HG03159 (cell line): ENCODE measurements around the gene FRS3.
A peak's percentile ranks its signal among the peaks of the same experiment; 100 is the strongest.
"Not testable (repeated sequence)": the region's sequence is repeated elsewhere in the genome, so short reads cannot be mapped to it uniquely, and the experiment has no call there.

ENCODE experiments used
- ATAC-seq: cut with Tn5 transposase; IDR thresholded peaks from one replicate; pipeline ENCODE4 v1.9.1; 2021; ENCODE audit warnings: mild to moderate bottlenecking, moderate library complexity; ENCODE audit not compliant: unreplicated experiment

The FRS3 gene

DNA sequence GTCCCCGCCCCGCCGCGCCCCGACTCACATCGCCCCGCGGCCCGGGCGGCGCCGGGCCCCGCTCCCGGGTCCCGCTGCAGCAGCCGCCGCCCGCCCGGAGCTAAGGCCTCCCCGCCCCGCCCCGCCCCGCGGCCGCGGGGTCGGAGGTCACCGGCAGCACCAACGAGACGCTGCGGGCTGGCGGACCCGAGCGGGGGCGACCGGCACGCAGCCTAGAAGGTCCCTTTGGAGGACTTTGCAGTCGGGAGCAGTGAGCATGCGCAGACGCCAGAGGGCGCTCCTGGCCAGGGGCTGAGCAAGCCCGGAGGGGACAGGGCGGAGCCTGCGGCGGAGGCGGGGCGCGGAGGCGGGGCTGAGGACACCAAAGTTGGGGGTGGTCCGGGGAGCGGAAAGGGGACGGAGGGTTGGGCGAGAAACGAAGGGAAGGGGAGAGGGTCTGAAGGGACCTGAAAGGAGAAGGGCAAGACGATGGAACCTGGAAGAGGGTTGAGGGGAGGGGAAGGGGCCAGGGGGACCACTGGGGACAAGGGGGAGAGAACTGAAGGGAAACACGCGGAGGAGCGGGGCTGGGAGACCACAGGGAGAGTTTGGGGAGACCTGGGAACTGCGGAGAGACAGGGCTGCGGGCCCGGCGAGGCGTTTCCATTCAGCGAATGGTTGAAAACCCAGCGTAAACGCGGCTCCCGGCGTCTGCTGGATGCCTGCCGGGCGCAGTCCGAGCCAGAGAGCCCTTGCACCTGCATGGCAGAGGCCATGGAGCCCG lies at the start of gene FRS3:
TSS of gene FRS3 (minus strand) at position 113 of the 763 bp plus-strand sequence. CDS start 2,913 bp downstream, outside the sequence.
- ATAC-seq = peak; percentile 97

DNA sequence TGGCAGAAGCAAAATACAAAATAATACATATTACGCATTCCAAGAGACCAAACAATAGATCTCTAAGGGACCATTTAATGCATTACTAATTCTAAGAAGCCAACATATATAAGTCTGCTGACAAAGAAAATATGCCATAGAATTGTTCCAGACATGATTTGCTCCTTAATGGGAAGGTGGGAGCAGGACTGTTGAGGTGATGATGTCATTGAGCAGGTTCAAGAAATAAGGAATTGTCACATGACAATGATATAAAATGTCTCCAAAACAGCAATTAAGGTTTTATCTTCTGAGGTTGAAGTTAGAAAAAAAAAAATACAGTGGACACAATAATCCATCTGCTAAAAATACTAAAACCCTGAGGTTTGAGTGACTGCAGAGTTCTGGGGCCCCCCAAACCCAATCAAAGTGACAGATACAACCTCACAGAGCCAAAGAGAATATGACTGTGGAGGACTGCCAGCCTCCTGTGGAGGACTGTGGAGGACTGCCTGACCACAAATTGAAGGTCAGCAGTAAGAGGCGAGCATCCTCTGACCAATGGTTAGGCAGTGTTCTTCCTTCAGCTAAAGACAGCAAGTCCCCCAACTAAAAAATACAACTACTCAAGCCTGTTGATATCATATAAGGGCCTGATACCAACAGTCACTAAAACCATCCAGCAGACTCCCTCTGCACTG lies 46.8 kb upstream of the FRS3 start:
- ATAC-seq = no peak

- no peak for ATAC-seq
Observed at GRCh38 chr6:41824571-41825569, 45.2 kb upstream of the FRS3 start.

DNA sequence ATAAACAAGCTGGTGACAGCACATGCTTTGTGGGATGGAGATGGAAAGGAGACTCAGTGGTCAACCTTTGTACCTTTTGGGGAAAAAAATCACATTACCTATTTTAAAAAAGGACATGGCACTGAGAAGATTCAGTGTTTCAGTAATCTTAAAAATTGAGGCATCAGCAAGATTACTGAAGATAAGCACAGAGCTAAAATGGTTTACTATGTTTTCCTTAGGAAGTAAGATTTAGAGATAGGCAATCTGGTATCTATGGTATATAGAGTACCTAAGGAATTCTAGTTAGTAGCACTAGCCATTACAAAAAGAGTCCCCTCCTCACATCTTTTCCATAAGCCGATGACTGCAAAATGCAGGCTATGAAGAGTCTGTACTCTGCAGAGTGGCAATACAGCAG lies 43.5 kb upstream of the FRS3 start:
- ATAC-seq = no peak

DNA sequence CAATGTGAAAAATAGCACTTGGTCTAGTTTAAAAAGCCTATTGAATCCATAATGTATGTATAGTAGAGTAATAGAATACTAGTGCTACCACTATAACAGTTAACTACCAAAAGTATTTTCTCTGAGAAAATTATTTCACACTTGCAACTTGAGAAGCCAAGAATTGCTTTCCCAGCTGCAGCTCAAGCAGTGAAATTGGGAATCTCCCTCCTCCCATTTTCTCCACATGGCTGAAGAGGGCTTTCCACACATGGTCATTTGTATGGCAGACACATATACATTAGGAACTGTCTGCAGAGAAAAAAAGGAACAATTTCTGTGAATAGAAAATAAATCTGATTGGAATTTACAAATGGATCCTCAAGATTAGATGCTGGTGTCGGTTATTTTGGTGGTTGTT lies 42.3 kb upstream of the FRS3 start:
- ATAC-seq = no peak

DNA sequence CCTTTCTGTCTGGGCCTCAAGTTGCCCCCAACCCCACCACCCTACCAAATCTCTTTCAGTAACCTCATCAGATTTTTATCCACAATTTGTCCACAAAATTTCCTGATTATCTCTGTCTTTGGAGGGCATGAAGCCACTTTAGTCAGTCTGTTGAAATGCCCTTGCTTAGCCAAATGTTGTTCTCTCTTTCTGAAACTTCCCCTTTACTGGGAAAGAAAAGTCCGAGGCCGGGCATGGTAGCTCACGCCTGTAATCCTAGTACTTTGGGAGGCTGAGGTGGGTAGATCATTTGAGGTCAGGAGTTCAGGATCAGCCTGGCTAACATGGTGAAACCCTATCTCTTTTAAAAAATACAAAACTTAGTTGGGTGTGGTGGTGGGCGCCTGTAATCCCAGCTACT lies 41.6 kb upstream of the FRS3 start:
- ATAC-seq = no peak

DNA sequence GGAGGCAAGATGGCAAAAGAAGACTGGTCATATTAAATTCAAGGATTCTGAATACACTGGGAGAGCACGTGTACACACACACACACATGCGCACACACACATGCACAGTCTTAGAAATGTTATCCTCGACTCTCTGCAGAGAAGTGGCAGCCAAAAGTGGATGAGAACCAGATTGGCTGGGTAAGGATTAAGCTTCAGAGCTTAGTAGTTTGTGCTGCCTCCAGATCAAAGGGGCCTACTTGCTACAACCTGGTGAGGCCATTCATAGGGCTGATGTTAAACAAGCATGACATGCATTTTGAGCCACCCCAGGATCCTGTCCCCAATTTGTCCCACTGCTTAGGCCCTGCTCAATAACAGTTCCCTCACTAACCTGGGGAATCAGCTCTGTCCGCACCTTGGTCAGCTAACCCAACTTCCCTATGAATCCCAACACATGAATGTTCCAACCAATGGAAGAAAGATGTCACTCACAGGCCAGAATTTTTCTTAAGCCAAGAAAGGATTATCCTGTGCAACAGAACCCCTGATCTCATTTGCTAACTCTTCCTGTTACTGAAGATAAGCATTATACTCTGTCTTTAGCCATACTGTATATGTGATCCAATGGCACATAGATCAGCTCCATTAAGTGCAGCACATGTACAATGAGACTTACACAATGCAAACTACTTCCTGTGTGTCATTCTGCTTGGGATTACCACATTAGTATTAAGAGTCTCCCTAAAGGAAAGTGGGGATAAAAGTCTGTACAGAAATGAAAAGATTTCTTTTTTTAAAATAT lies 38.8 kb upstream of the FRS3 start:
- no peak for ATAC-seq

- ATAC-seq = no peak
Observed at GRCh38 chr6:41815587-41815986, 35.9 kb upstream of the FRS3 start.

DNA sequence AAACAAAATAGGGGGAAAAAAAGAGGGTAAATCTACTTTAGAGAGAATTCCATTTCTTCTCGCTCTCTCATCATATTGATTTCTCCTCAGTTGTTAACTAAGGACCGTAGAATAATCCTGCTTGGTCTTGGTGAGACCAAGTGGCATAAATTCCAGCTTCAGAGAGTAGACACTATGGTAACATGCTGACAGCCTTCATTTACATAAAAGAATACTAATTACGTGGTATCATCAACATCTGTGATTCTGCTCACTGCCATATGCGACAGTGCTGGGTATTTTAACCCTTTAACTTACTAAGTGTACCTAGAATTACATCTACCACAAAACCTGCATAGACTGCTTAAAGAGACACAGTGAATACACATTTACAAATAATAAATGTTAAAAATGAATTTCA lies 34.9 kb upstream of the FRS3 start:
- no peak for ATAC-seq

GRCh38 chr6:41813956-41814355 lies 34.3 kb upstream of the FRS3 start:
- no peak for ATAC-seq

DNA sequence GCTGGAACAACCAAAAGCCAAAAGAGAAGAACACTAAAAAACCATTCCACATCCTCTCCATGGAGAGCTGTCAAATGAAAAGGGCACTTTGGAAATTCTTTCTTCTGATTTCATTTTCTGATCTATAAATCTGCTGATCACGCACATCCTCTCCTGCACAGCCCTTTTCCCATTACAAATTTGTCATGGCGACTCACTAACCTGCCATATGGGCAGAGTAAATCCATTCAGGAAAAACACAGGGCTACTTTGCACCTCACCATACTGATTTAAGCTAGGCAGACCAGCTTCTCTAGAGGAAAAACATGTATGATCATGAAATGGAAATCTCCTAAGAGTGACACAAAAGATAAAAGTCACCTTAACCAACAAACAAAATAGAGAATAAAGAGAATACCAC lies 33.8 kb upstream of the FRS3 start:
- no peak for ATAC-seq

- not testable (repeated sequence) for ATAC-seq
Observed at GRCh38 chr6:41811946-41812345, 32.2 kb upstream of the FRS3 start.

- no peak for ATAC-seq
Observed at GRCh38 chr6:41811095-41811494, 31.4 kb upstream of the FRS3 start.

- ATAC-seq = no peak
Observed at GRCh38 chr6:41805830-41806774, 26.4 kb upstream of the FRS3 start.

GRCh38 chr6:41801380-41801779 lies 21.7 kb upstream of the FRS3 start:
- ATAC-seq = no peak

DNA sequence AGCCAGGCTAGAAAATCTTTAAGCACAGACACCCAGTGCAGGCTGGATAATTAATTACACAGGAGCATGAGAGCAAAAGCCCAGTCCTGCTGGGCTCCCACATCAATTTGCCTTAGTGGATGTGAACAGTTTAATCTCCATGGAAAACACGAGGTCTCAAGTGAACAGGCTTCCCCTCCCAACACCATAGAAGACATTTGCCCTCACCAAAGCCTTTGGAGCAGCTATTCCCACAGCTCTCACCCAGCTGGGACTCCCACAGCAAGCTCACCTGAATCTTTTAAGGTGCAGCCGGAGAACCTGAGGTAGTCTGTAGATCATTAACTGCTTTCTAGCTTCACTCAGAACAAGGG lies 19.8 kb upstream of the FRS3 start:
- ATAC-seq = no peak

- ATAC-seq = no peak
Observed at GRCh38 chr6:41798901-41799558, 19.3 kb upstream of the FRS3 start.

- no peak for ATAC-seq
Observed at GRCh38 chr6:41796474-41796873, 16.8 kb upstream of the FRS3 start.

GRCh38 chr6:41791984-41792383 lies 12.3 kb upstream of the FRS3 start:
- no peak for ATAC-seq
